Measurements from ENCODE around the gene NHLRC2.
A peak's percentile ranks its signal among the peaks of the same experiment; 100 is the strongest.

Gene NHLRC2

DNA sequence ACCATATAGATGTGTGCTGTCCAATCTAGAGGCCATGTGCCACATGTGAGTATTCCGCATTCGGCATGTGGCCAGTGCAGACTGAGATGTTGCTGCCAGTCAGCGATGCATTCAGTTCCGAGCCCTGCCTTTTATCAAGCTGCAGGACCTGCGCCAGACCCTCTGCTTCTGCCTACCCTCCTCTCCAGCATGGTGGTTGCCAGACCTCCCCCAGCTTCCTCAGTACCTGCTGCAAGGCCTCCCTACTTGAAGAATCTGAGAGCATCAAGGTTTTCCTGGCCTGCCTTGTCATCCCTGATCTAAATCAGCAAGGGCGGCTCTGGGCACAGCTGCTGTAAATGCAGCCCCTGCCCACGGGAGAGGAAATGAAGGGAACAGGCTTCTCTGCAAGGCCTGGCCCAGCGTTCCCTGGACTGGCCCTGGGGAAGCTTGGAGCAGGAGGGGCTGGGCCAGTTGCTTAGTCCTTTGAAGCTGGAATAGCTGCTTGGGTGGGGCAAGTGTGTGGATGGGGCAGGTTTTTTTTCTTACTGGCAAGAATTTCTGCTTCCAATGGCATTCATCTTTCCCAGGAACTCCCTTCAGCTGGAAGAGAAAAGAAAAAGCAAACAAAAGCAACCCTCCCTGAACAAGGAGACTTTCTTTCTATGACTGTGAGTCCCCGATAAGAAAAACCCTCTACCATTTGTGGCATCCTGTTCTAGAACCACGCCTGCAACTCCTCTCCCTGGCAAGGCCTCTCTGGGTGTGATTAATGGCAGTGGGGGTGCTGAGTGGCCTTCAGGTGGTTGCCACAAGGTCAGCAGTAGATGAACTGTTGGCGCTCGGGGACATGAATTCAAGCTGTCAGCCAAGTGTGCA is 93.0 kb downstream of the NHLRC2 start:
- DNase-seq, result no peak

DNA sequence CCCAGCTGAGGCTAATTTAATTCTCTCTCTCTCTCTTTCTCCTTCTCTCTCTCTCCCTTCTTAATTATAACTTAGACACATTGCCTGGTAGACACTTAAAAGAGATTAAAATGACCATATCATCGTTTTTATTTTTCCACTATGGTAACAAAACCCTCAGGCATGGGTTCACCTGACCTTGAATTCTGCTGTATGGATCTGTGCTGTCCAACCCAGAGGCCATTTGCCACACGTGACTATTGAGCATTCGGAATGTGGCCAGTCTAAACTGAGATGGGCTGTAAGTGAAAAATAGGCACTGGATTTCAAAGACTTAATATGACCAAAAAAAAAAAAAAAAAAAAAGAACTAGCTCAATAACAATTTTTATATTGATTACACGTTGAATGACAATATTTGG is 93.6 kb downstream of the NHLRC2 start:
- no peak for DNase-seq

DNA sequence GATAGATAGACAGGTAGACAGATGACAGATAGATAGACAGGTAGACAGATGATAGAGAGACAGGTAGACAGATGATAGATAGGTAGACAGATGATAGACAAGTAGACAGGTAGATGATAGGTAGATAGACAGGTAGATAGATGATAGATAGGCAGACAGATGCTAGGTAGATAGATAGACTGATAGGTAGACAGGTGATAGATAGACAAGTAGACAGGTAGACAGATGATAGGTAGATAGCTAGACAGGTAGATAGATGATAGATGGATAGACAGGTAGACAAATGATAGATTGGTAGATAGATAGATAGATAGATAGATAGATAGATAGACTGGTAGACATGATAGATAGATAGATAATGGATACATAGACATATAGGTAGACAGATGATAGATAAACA is 95.8 kb downstream of the NHLRC2 start:
- DNase-seq, result no peak

DNA sequence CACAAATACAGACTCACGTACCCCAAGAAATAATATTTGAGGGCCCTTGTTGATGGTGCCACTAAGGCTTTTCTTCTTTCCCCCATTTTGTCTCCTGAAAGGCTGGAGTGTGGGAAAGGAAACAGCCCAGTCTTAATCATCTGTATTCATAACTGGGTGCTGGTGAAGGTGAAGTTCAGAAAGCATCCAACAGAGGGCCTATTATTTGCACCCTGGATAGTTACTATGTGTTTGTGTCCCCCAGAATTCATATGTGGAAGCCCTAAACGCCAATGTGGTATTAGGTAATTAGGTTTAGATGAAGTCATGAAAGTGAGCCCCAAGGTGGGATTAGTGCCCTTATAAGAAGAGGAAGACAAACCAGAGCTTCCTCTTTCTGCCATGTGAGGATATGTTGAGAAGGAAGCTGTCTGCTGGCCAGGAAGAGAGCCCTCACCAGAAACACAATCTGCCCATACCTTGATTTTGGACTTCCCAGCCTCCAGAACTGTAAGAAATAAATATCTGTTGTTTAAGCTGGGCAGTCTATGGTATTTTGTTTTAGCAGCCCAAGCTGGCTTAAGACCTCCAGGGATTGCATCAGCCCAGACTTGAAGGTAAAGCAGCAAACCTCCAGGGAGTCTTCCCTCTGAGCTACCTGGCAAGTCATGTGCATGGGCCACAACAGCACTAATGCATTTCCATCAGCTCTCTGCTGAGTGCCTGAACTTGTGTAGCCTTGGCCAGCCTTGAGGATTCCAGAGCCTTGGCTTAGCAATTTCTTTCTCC is 99.2 kb downstream of the NHLRC2 start:
- no peak for DNase-seq

DNA sequence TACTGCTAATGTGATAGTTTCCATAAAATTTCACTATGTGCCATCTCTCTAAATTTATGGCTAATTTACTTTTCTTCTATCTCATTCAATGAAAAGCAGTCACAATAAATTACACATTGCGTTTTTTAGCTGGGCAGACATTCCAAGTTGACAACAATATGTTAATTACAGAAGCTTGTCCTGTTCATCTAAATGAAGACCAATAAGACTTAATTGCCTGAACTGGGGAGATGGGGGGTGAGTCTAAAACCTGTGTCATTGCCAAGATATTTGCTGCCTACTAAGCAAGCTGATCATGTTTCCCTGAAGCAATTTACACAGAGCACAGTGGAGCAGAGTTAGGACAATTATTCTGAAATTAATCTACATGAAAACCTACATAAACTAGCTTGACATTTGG is 99.9 kb downstream of the NHLRC2 start:
- peak; percentile 7 for DNase-seq

DNA sequence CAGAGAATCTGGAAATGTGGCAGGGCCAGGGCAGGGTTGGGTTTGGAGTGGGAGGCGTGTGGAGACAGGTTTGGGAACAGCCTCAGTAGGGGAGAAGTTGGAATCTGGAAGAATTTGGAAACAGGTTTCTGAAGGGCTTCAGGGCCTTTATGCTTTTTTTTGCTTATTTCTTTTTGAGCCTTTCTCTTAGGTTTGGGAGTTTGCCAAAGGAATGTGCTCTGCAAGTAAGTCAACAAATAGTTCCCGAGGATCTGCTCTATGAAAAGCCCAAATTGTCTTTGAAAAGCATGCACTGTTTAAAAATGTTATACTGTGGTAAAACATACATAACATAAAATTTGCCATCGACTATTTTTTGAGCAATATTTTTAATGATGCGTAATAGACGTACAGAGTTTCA is 102.6 kb downstream of the NHLRC2 start:
- no peak for DNase-seq

DNA sequence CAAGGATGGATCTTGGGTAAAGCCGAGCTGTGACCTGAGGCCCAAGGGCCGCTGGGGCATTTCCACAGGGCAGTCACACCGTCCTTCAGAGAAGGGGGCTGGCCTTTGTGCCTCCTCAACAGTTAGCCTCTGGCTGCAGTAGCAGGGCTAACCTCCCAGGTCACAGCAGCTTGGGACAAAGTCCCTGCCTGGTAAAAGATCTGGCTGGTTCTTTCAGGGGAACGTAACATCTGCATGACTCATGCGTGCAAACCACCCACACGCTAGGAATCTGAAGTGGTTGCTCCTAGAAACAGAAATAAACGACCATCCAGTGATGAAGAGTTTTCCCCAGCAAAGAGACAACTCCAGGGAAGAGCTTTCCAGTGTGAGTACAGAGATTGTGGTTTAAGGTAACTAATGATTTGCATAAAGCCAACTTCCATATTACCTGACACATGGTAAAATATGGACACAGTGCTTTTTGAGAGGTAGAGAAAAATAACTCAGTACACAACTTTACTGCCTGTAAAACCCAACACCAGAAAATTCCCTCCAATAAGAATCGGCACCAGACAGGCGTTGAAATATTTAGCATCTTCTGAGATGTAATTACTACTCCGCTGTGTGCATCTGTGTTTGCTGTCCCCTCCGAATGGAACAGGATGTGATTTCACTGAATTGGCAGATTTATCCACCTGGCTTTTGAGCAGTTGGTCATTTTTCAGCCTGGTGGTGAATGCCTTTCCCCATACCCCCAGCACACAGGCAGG is 104.3 kb downstream of the NHLRC2 start:
- peak; percentile 79 for DNase-seq

DNA sequence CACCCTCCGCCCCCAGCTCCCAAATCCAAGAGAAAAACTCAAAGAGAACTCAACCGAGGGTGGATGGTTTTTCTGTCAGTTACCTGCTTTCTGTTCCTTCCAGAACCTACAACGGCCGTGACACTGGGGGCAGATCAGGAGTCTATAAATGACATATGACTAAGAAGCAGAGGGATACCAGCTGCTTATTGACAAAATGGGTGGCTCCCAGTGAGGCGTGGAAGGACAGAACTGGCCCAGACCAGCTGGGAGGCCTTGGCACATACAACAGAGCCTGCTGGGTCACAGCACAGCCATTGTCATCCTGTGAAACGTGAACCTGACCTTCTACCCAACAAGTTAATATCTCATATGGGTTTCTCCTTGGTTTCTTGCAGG is 104.9 kb downstream of the NHLRC2 start:
- peak; percentile 92 for DNase-seq

DNA sequence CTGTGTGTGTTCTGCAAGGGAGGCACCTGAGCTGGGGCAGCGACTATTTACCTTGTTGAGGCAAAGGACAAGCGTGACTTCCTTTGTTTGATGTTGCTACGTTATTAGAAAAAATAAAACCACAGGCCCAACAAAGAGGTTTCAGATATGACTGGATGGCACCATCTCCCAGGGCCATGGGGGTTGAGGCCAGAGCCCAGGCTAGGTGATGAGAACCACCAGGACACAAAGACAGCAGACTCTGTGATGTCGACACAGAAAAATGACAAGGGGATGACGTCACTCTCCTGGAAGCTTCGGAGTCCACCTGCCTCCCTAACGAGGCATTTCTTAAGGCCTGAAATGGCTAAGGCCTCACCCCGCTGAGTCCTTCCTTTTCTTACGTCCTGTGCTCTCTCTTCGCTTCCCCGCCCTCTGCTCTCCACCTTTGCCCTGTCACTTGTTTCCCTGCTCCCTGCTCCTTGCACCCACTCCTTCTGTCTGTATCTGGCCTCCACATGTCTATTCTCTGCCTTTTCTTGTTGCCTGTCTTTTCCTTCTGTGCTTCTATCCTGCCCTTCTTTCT is 106.2 kb downstream of the NHLRC2 start:
- DNase-seq, result peak; percentile 94

DNA sequence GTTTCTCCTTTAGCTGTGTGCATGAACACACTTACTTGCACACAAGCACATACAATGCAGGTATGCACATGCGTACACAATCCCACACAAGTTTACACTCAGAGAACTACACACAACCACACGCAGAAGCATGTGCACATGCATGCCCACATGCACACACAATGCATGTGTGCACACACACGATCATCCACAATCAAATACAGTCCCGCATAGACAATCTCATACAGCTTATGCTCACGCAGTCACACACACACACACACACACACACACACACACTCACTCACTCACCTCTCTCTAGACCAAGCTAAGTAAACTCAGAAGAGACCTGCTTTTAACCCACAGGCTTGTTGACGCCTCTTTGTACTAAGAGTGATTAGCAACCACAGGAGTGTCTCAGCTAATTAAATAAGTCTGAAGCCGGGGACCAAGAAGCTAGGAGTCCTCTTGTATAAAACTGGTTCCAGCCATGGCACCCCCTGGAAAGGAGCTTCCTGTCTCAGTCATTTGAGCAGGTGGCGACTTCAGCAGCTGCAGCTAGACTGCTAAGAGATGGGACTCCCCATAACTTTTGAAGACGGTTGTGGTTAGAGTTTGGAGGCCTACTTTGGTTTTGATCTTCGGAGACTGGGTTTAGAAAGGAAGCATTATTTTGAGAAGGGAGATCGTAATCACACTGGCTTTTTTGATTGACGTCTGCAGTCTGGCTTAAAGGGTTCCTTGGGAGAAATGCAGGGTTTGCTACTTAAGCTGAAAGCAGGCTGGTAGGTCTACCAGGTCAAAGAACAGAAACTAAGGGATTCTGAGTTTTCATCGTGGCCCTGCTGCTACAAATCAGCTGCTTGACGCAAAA is 106.9 kb downstream of the NHLRC2 start:
- peak; percentile 93 for DNase-seq

DNA sequence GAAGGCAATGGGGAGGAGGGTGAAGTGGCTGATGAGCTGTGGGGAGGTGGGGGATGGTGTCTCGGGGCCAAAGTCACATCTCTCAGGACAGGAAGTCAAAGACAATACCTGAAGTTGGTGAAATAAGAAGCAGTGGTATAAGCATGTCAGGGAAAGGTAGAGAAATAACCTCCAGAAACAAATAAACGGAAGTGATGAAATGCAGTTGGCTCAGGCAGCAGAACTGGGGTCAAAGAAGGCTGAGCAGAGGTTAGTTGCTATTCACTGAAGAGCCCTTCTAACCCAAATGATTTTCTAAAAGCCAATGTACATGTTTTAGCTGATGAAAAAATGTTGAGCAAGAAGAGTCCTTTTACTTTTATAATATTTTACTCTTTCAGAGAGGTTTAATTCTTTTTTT is 110.6 kb downstream of the NHLRC2 start:
- no peak for DNase-seq

DNA sequence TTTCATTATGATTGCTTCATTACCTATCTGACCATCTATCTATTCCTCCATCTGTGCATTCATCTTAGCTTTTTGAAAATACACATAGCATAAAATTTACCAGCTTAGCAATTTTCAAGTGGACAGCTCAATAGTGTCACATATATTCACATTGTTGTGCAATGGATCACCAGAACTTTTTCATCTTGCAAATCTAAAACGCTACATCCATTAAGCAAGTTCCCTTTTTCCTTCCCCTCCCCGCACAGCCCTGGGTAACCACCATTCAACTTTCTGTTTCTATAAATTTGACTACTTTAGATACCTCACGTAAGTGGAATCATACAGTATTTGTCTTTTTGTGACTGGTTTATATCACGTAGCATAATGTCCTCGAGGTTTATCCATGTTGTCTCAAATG is 111.2 kb downstream of the NHLRC2 start:
- no peak for DNase-seq

Data from NCI-H146 (cell line).